GM23338 (cell line): ENCODE data around the gene FEM1B. TPM values are rescaled to one million over a fixed set of nuclear protein-coding genes. Genes with fewer than 3 reads are reported as not detected.

Source experiments
- ATAC-seq: fragments of 200-7000 bp; cut with Tn5 transposase; 3 replicates; pipeline ENCODE4 v1.9.1; 2020
- DNase-seq: peaks from one replicate; pipeline ENCODE4 v3.0.0-alpha.2; 2015; ENCODE audit warnings: low spot score
- H2AFZ ChIP-seq: fragments of 200-600 bp; sonication (generic); 2 replicates; pipeline ENCODE4 v1.8.0; 2016; ENCODE audit warnings: antibody characterized with exemption, mild to moderate bottlenecking, moderate library complexity
- H3F3A ChIP-seq: fragments of 200-600 bp; sonication (generic); replicated peaks from 2 replicates; pipeline ENCODE4 v1.8.0; 2017; ENCODE audit warnings: antibody characterized with exemption, mixed run types, low read depth
- H3K27ac ChIP-seq: fragments of 200-600 bp; sonication (generic); 2 replicates; pipeline ENCODE4 v1.6.1; 2016; ENCODE audit warnings: low read depth
- H3K27me3 ChIP-seq: fragments of 200-600 bp; sonication (generic); 2 replicates; pipeline ENCODE4 v1.8.0; 2016; ENCODE audit warnings: mild to moderate bottlenecking, mixed run types, moderate library complexity; ENCODE audit not compliant: insufficient read depth
- H3K36me3 ChIP-seq: fragments of 200-600 bp; sonication (generic); 2 replicates; pipeline ENCODE4 v1.8.0; 2016; ENCODE audit warnings: mild to moderate bottlenecking; ENCODE audit not compliant: insufficient read depth
- H3K4me1 ChIP-seq: fragments of 200-600 bp; sonication (generic); 2 replicates; pipeline ENCODE4 v1.8.0; 2016; ENCODE audit warnings: mild to moderate bottlenecking, moderate library complexity; ENCODE audit not compliant: insufficient read depth
- H3K4me2 ChIP-seq: fragments of 200-600 bp; sonication (generic); 2 replicates; pipeline ENCODE4 v1.7.1; 2017; ENCODE audit warnings: mixed run types
- H3K4me3 ChIP-seq: fragments of 200-600 bp; sonication (generic); 2 replicates; pipeline ENCODE4 v1.6.1; 2016; ENCODE audit warnings: mixed run types
- H3K79me2 ChIP-seq: fragments of 200-600 bp; sonication (generic); replicated peaks from 2 replicates; pipeline ENCODE4 v1.8.0; 2017; ENCODE audit warnings: mild to moderate bottlenecking; ENCODE audit not compliant: insufficient read depth
- H3K9me2 ChIP-seq: fragments of 200-600 bp; sonication (generic); 2 replicates; pipeline ENCODE4 v1.8.0; 2017; ENCODE audit not compliant: insufficient read depth
- H4K20me1 ChIP-seq: fragments of 200-600 bp; sonication (generic); replicated peaks from 2 replicates; pipeline ENCODE4 v1.8.0; 2017; ENCODE audit warnings: mild to moderate bottlenecking; ENCODE audit not compliant: insufficient read depth
- H3K27ac Mint-ChIP-seq: 2 replicates; pipeline ENCODE4 v1.8.0; 2020; ENCODE audit warnings: inconsistent platforms, mild to moderate bottlenecking, moderate library complexity, mixed read lengths
- H3K27me3 Mint-ChIP-seq: 3 replicates; pipeline ENCODE4 v1.8.0; 2022; ENCODE audit warnings: low read depth, mild to moderate bottlenecking, moderate library complexity, mixed read lengths, inconsistent platforms; ENCODE audit not compliant: insufficient read depth, poor library complexity
- H3K36me3 Mint-ChIP-seq: 3 replicates; pipeline ENCODE4 v1.8.0; 2021; ENCODE audit warnings: low read depth, mild to moderate bottlenecking, inconsistent platforms, moderate library complexity, mixed read lengths
- H3K4me1 Mint-ChIP-seq: 3 replicates; pipeline ENCODE4 v1.8.0; 2020; ENCODE audit warnings: mild to moderate bottlenecking, inconsistent platforms, mixed read lengths
- H3K4me3 Mint-ChIP-seq: 3 replicates; pipeline ENCODE4 v1.8.0; 2021; ENCODE audit warnings: moderate library complexity, mild to moderate bottlenecking, inconsistent platforms, mixed read lengths
- H3K9me3 Mint-ChIP-seq: 3 replicates; pipeline ENCODE4 v1.8.0; 2020; ENCODE audit warnings: moderate library complexity, mild to moderate bottlenecking, inconsistent platforms, mixed read lengths
- EZH2 ChIP-seq: fragments of 200-600 bp; sonication (generic); IDR thresholded peaks from one replicate; pipeline ENCODE4 v1.8.0; 2017; ENCODE audit warnings: antibody characterized with exemption, mild to moderate bottlenecking, low read depth; ENCODE audit not compliant: unreplicated experiment
- EZH2phosphoT487 ChIP-seq: fragments of 200-600 bp; sonication (generic); IDR thresholded peaks from one replicate; pipeline ENCODE4 v1.8.1; 2018; ENCODE audit warnings: antibody characterized with exemption; ENCODE audit not compliant: unreplicated experiment
- JUNB ChIP-seq: IDR thresholded peaks from one replicate; pipeline ENCODE4 v1.6.1; 2016; ENCODE audit warnings: antibody characterized with exemption; ENCODE audit not compliant: unreplicated experiment
- NANOG ChIP-seq: IDR thresholded peaks from 2 replicates; pipeline ENCODE4 v1.6.1; 2016; ENCODE audit warnings: antibody characterized with exemption, borderline replicate concordance
- POLR2AphosphoS5 ChIP-seq: IDR thresholded peaks from 2 replicates; pipeline ENCODE4 v1.6.1; 2016; ENCODE audit warnings: antibody characterized with exemption, low read depth
- STAT1 ChIP-seq: IDR thresholded peaks from one replicate; pipeline ENCODE4 v1.6.1; 2016; ENCODE audit warnings: antibody characterized with exemption; ENCODE audit not compliant: unreplicated experiment
- ZNF114 ChIP-seq: fragments of 250-450 bp; sonication (Bioruptor Pico); IDR thresholded peaks from 2 replicates; pipeline ENCODE4 v1.5.0; 2020; ENCODE audit warnings: mild to moderate bottlenecking, moderate library complexity
- ZNF331 ChIP-seq: fragments of 250-450 bp; sonication (Bioruptor Pico); IDR thresholded peaks from 2 replicates; pipeline ENCODE4 v1.5.0; 2020; ENCODE audit warnings: low read depth, mild to moderate bottlenecking, moderate library complexity
- polyA plus RNA-seq: library from polyadenylated mRNA; unstranded; fragments of >200 nt; fragmentation: Nextera tagmentation; extraction: Ambion mirVana; gene quantifications from 2 replicates; pipeline ENCODE4 v1.2.1, GENCODE V29; 2016
- total RNA-seq: library from RNA; depleted of rRNA; stranded (reverse); fragments of >200 nt; shearing (Covaris generic); gene quantifications from 2 replicates; pipeline ENCODE4 v1.2.3, GENCODE V29; 2014
- TF ChIP-seq, protein P1 (sequence below), 2 experiments: fragments of 200-600 bp in 1 of 2; sonication (generic) in 1 of 2; conservative IDR thresholded peaks; 2 replicates each; pipeline versions ENCODE4 v1.5.1 to v1.6.1; 2016 to 2017; ENCODE audit warnings: antibody characterized with exemption in 2 of 2, low read depth in 2 of 2, mild to moderate bottlenecking in 2 of 2, moderate library complexity in 1 of 2
- TF ChIP-seq, protein P2 (sequence below): IDR thresholded peaks from one replicate; pipeline ENCODE4 v1.6.1; 2018; ENCODE audit warnings: antibody characterized with exemption; ENCODE audit not compliant: unreplicated experiment
- TF ChIP-seq, protein P3 (sequence below): fragments of 250-450 bp; sonication (Bioruptor Pico); IDR thresholded peaks from 2 replicates; pipeline ENCODE4 v1.5.0; 2020; ENCODE audit warnings: mild to moderate bottlenecking, moderate library complexity

The FEM1B gene
- total and polyA plus RNA-seq, 2 experiments from 2014 or later, result 13.0 to 82.0 TPM

DNA sequence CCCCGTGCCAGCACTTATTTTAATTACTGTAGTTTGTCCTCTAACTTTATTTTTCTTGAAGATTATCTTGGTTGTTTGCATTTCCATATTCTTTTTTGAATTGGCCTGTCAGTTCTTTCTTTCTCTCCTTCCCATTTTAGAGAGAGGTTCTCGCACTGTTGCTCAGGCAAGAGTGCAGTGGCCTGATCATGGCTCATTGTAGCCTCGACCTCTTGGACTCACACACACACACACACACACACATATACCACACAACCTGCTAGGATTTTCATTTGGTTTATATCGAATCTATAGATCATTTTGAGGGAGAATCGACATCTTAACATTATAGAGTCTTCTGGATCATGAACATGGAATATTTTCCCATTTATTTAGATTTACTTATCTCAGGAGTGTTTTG is 8.7 kb downstream of the FEM1B start:
- Mint-ChIP-seq H3K4me1 (peaks cover 66% of the 10 kb centered on the region), H3K27me3 (peaks cover 6% of the 10 kb centered on the region), H3K9me3 (peaks cover 10% of the 10 kb centered on the region; the same call in 2 of the 3 replicates), H3K36me3 (peaks cover 43% of the 10 kb centered on the region), H3K4me3 (no peak overlapping the region), H3K27ac (peak overlapping the region; percentile 34; the same call in 1 of the 2 replicates)
- no peak overlapping the region for H3K4me3 ChIP-seq
- H3K4me2 ChIP-seq, result peak overlapping the region; percentile 16
- no peaks in the 10 kb centered on the region; the same call in 1 of the 2 replicates for H3F3A ChIP-seq
- ATAC-seq (no peak), DNase-seq (no peak)
- H2AFZ ChIP-seq, result no peak overlapping the region
- peaks cover 5% of the 10 kb centered on the region; the same call in 1 of the 2 replicates for H3K36me3 ChIP-seq
- H3K27me3 ChIP-seq, result no peaks in the 10 kb centered on the region
- H3K9me2 ChIP-seq, result no peaks in the 10 kb centered on the region
- no peak overlapping the region for H3K27ac ChIP-seq
- peaks cover 100% of the 10 kb centered on the region for H3K79me2 ChIP-seq
- H3K4me1 ChIP-seq, result peaks cover 68% of the 10 kb centered on the region
- TF ChIP-seq ZNF331 (CRISPR knock-in tag) (no peak), JUNB (no peak), EZH2phosphoT487 (no peak), NANOG (no peak), POLR2AphosphoS5 (no peak), EZH2 (no peak), STAT1 (no peak), ZNF114 (CRISPR knock-in tag) (no peak)
- TF ChIP-seq, protein P1, sequence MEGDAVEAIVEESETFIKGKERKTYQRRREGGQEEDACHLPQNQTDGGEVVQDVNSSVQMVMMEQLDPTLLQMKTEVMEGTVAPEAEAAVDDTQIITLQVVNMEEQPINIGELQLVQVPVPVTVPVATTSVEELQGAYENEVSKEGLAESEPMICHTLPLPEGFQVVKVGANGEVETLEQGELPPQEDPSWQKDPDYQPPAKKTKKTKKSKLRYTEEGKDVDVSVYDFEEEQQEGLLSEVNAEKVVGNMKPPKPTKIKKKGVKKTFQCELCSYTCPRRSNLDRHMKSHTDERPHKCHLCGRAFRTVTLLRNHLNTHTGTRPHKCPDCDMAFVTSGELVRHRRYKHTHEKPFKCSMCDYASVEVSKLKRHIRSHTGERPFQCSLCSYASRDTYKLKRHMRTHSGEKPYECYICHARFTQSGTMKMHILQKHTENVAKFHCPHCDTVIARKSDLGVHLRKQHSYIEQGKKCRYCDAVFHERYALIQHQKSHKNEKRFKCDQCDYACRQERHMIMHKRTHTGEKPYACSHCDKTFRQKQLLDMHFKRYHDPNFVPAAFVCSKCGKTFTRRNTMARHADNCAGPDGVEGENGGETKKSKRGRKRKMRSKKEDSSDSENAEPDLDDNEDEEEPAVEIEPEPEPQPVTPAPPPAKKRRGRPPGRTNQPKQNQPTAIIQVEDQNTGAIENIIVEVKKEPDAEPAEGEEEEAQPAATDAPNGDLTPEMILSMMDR (conservative IDR thresholded peaks at IDR 0.05; ENCODE audit: low read depth in 2 of 2), result no peak
- TF ChIP-seq, protein P2, sequence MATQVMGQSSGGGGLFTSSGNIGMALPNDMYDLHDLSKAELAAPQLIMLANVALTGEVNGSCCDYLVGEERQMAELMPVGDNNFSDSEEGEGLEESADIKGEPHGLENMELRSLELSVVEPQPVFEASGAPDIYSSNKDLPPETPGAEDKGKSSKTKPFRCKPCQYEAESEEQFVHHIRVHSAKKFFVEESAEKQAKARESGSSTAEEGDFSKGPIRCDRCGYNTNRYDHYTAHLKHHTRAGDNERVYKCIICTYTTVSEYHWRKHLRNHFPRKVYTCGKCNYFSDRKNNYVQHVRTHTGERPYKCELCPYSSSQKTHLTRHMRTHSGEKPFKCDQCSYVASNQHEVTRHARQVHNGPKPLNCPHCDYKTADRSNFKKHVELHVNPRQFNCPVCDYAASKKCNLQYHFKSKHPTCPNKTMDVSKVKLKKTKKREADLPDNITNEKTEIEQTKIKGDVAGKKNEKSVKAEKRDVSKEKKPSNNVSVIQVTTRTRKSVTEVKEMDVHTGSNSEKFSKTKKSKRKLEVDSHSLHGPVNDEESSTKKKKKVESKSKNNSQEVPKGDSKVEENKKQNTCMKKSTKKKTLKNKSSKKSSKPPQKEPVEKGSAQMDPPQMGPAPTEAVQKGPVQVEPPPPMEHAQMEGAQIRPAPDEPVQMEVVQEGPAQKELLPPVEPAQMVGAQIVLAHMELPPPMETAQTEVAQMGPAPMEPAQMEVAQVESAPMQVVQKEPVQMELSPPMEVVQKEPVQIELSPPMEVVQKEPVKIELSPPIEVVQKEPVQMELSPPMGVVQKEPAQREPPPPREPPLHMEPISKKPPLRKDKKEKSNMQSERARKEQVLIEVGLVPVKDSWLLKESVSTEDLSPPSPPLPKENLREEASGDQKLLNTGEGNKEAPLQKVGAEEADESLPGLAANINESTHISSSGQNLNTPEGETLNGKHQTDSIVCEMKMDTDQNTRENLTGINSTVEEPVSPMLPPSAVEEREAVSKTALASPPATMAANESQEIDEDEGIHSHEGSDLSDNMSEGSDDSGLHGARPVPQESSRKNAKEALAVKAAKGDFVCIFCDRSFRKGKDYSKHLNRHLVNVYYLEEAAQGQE, result no peak
- H4K20me1 ChIP-seq, result peaks cover 32% of the 10 kb centered on the region

DNA sequence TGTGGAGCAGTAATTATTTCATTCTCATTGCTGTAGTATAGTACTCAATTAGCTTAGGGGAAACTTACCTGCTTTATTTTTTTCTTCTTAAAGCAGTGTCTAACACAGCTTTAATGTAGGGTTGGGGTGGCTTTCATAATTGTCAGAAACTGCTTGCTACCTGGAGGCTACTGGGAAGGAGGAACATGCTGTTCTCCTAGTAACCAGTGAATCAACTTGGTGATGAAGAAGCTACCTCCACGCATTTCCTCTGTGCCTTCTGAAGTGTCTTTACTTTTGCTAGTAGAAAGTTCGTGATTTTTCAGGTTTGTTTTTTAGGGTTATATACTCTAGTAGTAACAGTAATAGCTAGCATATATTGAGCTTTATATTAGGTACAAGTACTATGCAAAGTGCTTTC is 11.5 kb downstream of the FEM1B start:
- Histone ChIP-seq H3K9me2 (no peaks in the 10 kb centered on the region), H3F3A (no peaks in the 10 kb centered on the region; the same call in 1 of the 2 replicates), H3K27ac (no peak overlapping the region), H3K4me2 (no peak overlapping the region), H2AFZ (no peak overlapping the region), H3K4me3 (no peak overlapping the region), H3K79me2 (peaks cover 99% of the 10 kb centered on the region), H4K20me1 (peaks cover 30% of the 10 kb centered on the region), H3K4me1 (peaks cover 74% of the 10 kb centered on the region), H3K27me3 (no peaks in the 10 kb centered on the region), H3K36me3 (peaks cover 5% of the 10 kb centered on the region; the same call in 1 of the 2 replicates)
- ATAC-seq (no peak), DNase-seq (no peak)
- Mint-ChIP-seq H3K27ac (no peak overlapping the region; the same call in 1 of the 2 replicates), H3K4me1 (peaks cover 68% of the 10 kb centered on the region), H3K9me3 (peaks cover 10% of the 10 kb centered on the region; the same call in 2 of the 3 replicates), H3K4me3 (no peak overlapping the region), H3K36me3 (peaks cover 44% of the 10 kb centered on the region), H3K27me3 (peaks cover 5% of the 10 kb centered on the region)
- TF ChIP-seq, protein P3, sequence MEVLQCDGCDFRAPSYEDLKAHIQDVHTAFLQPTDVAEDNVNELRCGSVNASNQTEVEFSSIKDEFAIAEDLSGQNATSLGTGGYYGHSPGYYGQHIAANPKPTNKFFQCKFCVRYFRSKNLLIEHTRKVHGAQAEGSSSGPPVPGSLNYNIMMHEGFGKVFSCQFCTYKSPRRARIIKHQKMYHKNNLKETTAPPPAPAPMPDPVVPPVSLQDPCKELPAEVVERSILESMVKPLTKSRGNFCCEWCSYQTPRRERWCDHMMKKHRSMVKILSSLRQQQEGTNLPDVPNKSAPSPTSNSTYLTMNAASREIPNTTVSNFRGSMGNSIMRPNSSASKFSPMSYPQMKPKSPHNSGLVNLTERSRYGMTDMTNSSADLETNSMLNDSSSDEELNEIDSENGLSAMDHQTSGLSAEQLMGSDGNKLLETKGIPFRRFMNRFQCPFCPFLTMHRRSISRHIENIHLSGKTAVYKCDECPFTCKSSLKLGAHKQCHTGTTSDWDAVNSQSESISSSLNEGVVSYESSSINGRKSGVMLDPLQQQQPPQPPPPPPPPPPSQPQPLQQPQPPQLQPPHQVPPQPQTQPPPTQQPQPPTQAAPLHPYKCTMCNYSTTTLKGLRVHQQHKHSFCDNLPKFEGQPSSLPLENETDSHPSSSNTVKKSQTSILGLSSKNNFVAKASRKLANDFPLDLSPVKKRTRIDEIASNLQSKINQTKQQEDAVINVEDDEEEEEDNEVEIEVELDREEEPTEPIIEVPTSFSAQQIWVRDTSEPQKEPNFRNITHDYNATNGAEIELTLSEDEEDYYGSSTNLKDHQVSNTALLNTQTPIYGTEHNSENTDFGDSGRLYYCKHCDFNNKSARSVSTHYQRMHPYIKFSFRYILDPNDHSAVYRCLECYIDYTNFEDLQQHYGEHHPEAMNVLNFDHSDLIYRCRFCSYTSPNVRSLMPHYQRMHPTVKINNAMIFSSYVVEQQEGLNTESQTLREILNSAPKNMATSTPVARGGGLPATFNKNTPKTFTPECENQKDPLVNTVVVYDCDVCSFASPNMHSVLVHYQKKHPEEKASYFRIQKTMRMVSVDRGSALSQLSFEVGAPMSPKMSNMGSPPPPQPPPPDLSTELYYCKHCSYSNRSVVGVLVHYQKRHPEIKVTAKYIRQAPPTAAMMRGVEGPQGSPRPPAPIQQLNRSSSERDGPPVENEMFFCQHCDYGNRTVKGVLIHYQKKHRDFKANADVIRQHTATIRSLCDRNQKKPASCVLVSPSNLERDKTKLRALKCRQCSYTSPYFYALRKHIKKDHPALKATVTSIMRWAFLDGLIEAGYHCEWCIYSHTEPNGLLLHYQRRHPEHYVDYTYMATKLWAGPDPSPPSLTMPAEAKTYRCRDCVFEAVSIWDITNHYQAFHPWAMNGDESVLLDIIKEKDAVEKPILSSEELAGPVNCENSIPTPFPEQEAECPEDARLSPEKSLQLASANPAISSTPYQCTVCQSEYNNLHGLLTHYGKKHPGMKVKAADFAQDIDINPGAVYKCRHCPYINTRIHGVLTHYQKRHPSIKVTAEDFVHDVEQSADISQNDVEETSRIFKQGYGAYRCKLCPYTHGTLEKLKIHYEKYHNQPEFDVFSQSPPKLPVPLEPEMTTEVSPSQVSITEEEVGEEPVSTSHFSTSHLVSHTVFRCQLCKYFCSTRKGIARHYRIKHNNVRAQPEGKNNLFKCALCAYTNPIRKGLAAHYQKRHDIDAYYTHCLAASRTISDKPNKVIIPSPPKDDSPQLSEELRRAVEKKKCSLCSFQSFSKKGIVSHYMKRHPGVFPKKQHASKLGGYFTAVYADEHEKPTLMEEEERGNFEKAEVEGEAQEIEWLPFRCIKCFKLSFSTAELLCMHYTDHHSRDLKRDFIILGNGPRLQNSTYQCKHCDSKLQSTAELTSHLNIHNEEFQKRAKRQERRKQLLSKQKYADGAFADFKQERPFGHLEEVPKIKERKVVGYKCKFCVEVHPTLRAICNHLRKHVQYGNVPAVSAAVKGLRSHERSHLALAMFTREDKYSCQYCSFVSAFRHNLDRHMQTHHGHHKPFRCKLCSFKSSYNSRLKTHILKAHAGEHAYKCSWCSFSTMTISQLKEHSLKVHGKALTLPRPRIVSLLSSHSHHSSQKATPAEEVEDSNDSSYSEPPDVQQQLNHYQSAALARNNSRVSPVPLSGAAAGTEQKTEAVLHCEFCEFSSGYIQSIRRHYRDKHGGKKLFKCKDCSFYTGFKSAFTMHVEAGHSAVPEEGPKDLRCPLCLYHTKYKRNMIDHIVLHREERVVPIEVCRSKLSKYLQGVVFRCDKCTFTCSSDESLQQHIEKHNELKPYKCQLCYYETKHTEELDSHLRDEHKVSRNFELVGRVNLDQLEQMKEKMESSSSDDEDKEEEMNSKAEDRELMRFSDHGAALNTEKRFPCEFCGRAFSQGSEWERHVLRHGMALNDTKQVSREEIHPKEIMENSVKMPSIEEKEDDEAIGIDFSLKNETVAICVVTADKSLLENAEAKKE (CRISPR knock-in tag), result no peak
- no peak for TF ChIP-seq EZH2
